Neural cell (in vitro differentiated cells): Measurements from ENCODE around the gene MYBPC3. TPM values are rescaled to one million over a fixed set of nuclear protein-coding genes. Genes with fewer than 3 reads are reported as not detected.

ENCODE experiments used
- H2AFZ ChIP-seq: fragments of 200-600, 300-800 bp; sonication (generic), shearing (Covaris generic); 2 replicates; pipeline ENCODE4 v1.6.0; 2014; ENCODE audit warnings: low read depth, mild to moderate bottlenecking, antibody characterized with exemption, low read length, moderate library complexity
- H3F3A ChIP-seq: fragments of 200-600 bp; shearing (Covaris generic); 2 replicates; pipeline ENCODE4 v1.6.1; 2016; ENCODE audit warnings: mild to moderate bottlenecking, moderate library complexity, mixed read lengths, antibody characterized with exemption, low read length; ENCODE audit not compliant: insufficient read depth, poor library complexity, severe bottlenecking
- H3K27ac ChIP-seq: fragments of 200-600, 300-800 bp; sonication (generic), shearing (Covaris generic); 2 replicates; pipeline ENCODE4 v1.5.1; 2014; ENCODE audit warnings: mild to moderate bottlenecking, low read length, moderate library complexity
- H3K27me3 ChIP-seq: fragments of 300-800, 200-600 bp; sonication (generic), shearing (Covaris generic); 2 replicates; pipeline ENCODE4 v1.6.0; 2014; ENCODE audit warnings: mild to moderate bottlenecking, low read depth, low read length, moderate library complexity; ENCODE audit not compliant: insufficient read depth
- H3K36me3 ChIP-seq: fragments of 300-800, 200-600 bp; sonication (generic), shearing (Covaris generic); 2 replicates; pipeline ENCODE4 v1.5.1; 2014; ENCODE audit warnings: mild to moderate bottlenecking, antibody characterized with exemption, low read length, moderate library complexity; ENCODE audit not compliant: insufficient read depth
- H3K4me2 ChIP-seq: fragments of 300-800, 200-600 bp; sonication (generic), shearing (Covaris generic); 2 replicates; pipeline ENCODE4 v1.6.0; 2014; ENCODE audit warnings: mild to moderate bottlenecking, low read length
- H3K4me3 ChIP-seq: fragments of 300-800, 200-600 bp; sonication (generic), shearing (Covaris generic); 2 replicates; pipeline ENCODE4 v1.5.1; 2014; ENCODE audit warnings: mild to moderate bottlenecking, low read length, moderate library complexity
- H3K79me2 ChIP-seq: fragments of 200-600 bp; shearing (Covaris generic); replicated peaks from 2 replicates; pipeline ENCODE4 v1.6.0; 2014; ENCODE audit warnings: mild to moderate bottlenecking, low read length, moderate library complexity; ENCODE audit not compliant: insufficient read depth
- H3K9ac ChIP-seq: fragments of 300-800, 200-600 bp; sonication (generic), shearing (Covaris generic); 2 replicates; pipeline ENCODE4 v1.6.1; 2016; ENCODE audit warnings: mild to moderate bottlenecking, low read length, mixed read lengths
- H3K9me2 ChIP-seq: fragments of 200-600 bp; shearing (Covaris generic); 2 replicates; pipeline ENCODE4 v1.6.1; 2016; ENCODE audit warnings: mild to moderate bottlenecking, low read length, mixed read lengths; ENCODE audit not compliant: insufficient read depth
- H3K9me3 ChIP-seq: fragments of 200-600, 300-800 bp; sonication (generic), shearing (Covaris generic); 2 replicates; pipeline ENCODE4 v1.6.1; 2016; ENCODE audit warnings: mild to moderate bottlenecking, mixed run types, low read length, moderate library complexity, mixed read lengths
- H4K20me1 ChIP-seq: fragments of 200-600 bp; shearing (Covaris generic); 2 replicates; pipeline ENCODE4 v1.6.1; 2016; ENCODE audit warnings: mild to moderate bottlenecking, mixed run types; ENCODE audit not compliant: insufficient read depth
- EP300 ChIP-seq: fragments of 450-650 bp; conservative IDR thresholded peaks from 2 replicates; pipeline ENCODE4 v1.6.1; 2014; ENCODE audit warnings: antibody characterized with exemption, mild to moderate bottlenecking, moderate library complexity; ENCODE audit not compliant: poor library complexity, severe bottlenecking
- EZH2 ChIP-seq: fragments of 200-600, 300-800 bp; shearing (Covaris generic), sonication (generic); IDR thresholded peaks from 2 replicates; pipeline ENCODE4 v1.6.1; 2014; ENCODE audit warnings: antibody characterized with exemption, low read length, borderline replicate concordance, mild to moderate bottlenecking; ENCODE audit not compliant: insufficient read depth, poor library complexity, severe bottlenecking
- MXI1 ChIP-seq: fragments of 450-650 bp; conservative IDR thresholded peaks from 2 replicates; pipeline ENCODE4 v1.6.1; 2014; ENCODE audit warnings: antibody characterized with exemption, mild to moderate bottlenecking; ENCODE audit not compliant: poor library complexity, severe bottlenecking
- POLR2AphosphoS5 ChIP-seq: IDR thresholded peaks from 2 replicates; pipeline ENCODE4 v1.6.1; 2012
- RAD21 ChIP-seq: fragments of 450-650 bp; conservative IDR thresholded peaks from 2 replicates; pipeline ENCODE4 v1.6.1; 2014; ENCODE audit warnings: antibody characterized with exemption, mild to moderate bottlenecking, moderate library complexity
- SMC3 ChIP-seq: fragments of 450-650 bp; conservative IDR thresholded peaks from 2 replicates; pipeline ENCODE4 v1.6.1; 2014; ENCODE audit warnings: antibody characterized with exemption, mild to moderate bottlenecking, moderate library complexity; ENCODE audit not compliant: poor library complexity
- TAF1 ChIP-seq: IDR thresholded peaks from 2 replicates; pipeline ENCODE4 v1.6.1; 2012; ENCODE audit warnings: low read depth
- polyA plus RNA-seq: library from polyadenylated mRNA; depleted of rRNA; stranded (reverse); fragments of >200 nt; gene quantifications from 2 replicates; pipeline ENCODE4 v1.2.3, GENCODE V29; 2014
- TF ChIP-seq, protein P1 (sequence below): IDR thresholded peaks from 2 replicates; pipeline ENCODE4 v1.6.1; 2012; ENCODE audit warnings: borderline replicate concordance
- TF ChIP-seq, protein P2 (sequence below): fragments of 450-650 bp; IDR thresholded peaks from 2 replicates; pipeline ENCODE4 v1.5.1; 2014; ENCODE audit warnings: antibody characterized with exemption, mild to moderate bottlenecking, moderate library complexity; ENCODE audit not compliant: poor library complexity, severe bottlenecking

Gene MYBPC3
- polyA plus RNA-seq, 1 donor from 2014 or later, result not detected

DNA sequence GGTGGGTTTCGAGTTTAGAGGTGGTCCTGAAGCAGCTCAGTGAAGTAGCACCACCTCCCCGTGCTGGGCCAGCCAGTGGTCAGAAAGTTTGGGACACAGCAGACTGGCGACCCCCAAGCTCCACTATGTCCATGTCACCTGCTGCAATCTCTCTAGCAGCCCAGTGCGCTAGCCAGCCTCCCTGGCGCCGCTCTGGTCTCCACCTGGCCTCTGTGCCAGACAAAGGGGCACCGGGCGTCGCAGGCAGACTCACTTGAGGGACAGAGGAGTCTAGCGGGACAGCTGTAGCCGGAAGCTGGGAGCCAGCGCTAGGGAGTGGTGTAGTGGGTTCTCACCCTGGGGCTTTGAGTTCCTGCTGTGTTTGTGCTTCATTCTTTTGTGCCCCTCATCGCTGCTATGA lies 25.5 kb downstream of the MYBPC3 start:
- TF ChIP-seq RAD21 (no peak), MXI1 (no peak), TAF1 (no peak), EZH2 (no peak), EP300 (no peak), POLR2AphosphoS5 (no peak)
- TF ChIP-seq, protein P1, sequence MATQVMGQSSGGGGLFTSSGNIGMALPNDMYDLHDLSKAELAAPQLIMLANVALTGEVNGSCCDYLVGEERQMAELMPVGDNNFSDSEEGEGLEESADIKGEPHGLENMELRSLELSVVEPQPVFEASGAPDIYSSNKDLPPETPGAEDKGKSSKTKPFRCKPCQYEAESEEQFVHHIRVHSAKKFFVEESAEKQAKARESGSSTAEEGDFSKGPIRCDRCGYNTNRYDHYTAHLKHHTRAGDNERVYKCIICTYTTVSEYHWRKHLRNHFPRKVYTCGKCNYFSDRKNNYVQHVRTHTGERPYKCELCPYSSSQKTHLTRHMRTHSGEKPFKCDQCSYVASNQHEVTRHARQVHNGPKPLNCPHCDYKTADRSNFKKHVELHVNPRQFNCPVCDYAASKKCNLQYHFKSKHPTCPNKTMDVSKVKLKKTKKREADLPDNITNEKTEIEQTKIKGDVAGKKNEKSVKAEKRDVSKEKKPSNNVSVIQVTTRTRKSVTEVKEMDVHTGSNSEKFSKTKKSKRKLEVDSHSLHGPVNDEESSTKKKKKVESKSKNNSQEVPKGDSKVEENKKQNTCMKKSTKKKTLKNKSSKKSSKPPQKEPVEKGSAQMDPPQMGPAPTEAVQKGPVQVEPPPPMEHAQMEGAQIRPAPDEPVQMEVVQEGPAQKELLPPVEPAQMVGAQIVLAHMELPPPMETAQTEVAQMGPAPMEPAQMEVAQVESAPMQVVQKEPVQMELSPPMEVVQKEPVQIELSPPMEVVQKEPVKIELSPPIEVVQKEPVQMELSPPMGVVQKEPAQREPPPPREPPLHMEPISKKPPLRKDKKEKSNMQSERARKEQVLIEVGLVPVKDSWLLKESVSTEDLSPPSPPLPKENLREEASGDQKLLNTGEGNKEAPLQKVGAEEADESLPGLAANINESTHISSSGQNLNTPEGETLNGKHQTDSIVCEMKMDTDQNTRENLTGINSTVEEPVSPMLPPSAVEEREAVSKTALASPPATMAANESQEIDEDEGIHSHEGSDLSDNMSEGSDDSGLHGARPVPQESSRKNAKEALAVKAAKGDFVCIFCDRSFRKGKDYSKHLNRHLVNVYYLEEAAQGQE, result no peak
- TF ChIP-seq, protein P2, sequence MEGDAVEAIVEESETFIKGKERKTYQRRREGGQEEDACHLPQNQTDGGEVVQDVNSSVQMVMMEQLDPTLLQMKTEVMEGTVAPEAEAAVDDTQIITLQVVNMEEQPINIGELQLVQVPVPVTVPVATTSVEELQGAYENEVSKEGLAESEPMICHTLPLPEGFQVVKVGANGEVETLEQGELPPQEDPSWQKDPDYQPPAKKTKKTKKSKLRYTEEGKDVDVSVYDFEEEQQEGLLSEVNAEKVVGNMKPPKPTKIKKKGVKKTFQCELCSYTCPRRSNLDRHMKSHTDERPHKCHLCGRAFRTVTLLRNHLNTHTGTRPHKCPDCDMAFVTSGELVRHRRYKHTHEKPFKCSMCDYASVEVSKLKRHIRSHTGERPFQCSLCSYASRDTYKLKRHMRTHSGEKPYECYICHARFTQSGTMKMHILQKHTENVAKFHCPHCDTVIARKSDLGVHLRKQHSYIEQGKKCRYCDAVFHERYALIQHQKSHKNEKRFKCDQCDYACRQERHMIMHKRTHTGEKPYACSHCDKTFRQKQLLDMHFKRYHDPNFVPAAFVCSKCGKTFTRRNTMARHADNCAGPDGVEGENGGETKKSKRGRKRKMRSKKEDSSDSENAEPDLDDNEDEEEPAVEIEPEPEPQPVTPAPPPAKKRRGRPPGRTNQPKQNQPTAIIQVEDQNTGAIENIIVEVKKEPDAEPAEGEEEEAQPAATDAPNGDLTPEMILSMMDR, result no peak
- Histone ChIP-seq H3K79me2 (no peaks in the 10 kb centered on the region), H3K27me3 (no peaks in the 10 kb centered on the region), H3K4me3 (no peak overlapping the region), H3F3A (no peaks in the 10 kb centered on the region), H3K4me2 (no peak overlapping the region), H2AFZ (no peak overlapping the region), H3K9me3 (no peaks in the 10 kb centered on the region), H3K27ac (no peak overlapping the region), H3K9me2 (no peaks in the 10 kb centered on the region), H3K9ac (no peak overlapping the region), H3K36me3 (no peaks in the 10 kb centered on the region), H4K20me1 (no peaks in the 10 kb centered on the region)

DNA sequence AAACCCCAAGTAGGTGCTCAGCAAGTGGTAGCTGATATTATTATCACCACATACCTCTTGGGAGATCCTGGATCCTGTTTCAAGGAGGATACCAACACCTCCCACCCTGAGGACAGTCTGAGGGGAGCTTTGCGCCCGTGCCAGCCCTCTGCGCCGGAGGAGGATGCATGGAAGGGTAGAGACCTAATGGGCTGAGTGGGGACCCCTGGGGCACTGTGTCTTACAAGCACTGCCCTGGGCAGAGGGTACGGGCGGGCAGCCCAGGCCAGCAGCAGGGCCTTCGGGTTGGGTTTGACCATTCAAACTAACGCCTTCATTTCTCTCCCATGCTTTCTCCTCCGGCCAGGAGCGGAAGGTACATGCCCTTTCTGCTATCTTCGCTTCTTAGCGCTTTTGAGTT lies 26.3 kb downstream of the MYBPC3 start:
- TF ChIP-seq EP300 (no peak), SMC3 (no peak), EZH2 (no peak)
- Histone ChIP-seq H3K79me2 (no peaks in the 10 kb centered on the region), H3K9me3 (no peaks in the 10 kb centered on the region), H3K9me2 (no peaks in the 10 kb centered on the region), H4K20me1 (no peaks in the 10 kb centered on the region), H2AFZ (no peak overlapping the region), H3K9ac (no peak overlapping the region), H3K36me3 (peaks cover 7% of the 10 kb centered on the region), H3K4me3 (no peak overlapping the region), H3K27me3 (no peaks in the 10 kb centered on the region), H3K4me2 (no peak overlapping the region), H3K27ac (no peak overlapping the region), H3F3A (no peaks in the 10 kb centered on the region)
